Measurements from ENCODE around the gene PRSS21.

The PRSS21 gene

DNA sequence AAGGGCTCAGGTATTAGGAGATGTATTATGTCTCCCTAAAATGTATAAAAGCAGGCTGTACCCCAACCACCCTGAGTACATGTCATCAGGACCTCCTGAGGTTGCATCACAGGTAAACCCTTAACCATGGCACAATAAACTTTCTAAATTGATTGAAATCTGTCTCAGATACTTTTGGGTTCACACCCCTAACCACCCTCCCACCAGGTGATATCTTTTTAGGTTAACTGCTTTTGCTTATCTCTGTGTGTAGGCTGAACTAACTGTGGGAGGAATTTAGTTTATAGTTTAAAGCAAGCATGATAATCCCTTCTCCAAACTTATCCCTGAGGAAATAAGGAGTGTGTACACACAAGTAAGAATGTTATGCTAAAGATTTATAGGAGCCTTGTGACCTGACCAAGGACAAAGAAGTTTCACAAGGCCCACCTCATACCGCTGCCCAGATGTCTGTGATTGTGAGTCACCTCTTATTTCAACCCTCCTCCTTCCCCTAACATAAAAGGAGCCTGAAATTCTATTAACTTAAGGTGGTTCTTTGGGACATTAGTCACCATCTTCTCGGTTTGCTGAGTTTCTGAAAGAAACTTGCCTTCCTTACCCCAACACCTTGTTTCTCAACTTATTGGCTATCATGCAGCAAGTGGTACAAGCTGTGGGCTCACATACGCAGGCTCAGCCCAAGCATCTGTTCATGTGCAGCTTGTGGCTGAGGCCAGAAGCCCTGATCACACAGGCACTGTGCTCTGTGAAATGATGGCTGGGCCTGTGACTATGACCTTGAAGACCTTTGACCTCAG lies 29.7 kb downstream of the PRSS21 start:
- no peak for DNase-seq

DNA sequence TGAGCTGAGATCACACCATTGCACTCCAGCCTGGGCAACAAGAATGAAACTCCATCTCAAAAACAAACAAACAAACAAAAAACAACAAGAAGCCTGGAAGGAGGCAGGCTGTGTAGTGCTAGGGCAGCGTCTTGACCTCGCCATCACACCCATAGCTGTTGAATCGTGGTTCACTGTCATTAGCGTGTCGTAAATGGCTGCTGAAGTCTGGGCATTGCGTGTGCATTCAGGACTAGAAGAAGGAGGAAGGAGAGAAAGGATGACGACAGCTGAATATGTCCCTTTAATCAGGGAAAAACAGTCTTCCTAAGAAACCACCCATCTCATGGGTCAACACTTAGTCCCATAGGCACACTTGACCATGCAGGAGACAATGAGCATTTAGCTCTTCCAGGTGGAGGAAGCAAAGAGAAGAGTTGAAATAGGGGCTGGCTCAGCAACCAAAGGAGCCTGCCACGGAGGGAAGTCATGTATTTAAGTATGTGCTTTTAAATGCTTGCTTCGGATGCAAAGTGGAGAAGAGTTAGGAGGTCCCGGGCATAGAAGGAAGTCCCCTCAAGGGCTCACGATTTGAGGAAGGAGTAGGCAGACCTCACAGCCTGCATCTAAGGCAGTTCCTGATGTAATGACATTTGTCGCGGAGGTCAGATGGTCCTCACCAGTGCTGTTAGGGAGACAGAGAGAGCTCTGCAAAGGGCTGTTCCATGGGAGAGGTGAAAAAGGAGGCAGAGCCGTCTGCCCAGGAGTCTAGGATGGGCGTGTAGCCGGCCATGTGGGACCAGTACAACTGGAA lies 32.1 kb downstream of the PRSS21 start:
- DNase-seq, result no peak

DNA sequence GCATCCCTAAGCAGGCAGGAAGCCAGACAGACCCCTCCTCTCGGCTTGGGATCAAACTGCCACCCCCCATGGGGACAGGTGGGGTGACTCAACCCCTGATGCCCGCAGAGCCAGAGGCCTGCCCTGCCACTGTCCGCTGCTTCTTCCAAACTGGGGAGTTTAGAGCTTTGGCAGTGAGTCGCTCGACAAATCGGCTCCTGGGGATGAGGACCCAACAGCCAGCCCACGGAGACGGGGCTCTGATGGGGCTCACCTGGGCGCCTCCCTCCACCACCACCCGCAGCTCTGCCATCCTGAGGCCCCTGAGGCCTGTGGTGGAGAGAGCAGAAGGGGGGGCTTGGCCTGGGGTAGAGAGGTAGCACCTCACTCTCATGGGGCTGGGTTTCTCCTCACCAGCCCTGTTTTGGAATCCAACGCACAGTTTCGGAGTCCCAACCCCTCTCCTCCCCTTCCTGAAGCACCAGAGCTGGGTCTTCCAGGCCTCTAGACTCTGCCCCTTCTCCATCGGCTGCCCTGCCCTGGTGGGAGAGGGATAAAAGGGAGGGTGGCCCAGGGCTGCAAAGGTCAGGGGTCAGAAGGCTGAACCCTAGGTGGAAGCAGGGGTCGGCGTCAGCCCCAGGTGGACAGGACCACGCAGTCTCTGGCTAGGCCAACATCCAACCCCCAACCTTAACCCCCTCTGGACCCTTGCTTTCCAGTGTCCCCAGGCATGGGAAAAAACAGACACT lies 35.1 kb downstream of the PRSS21 start:
- DNase-seq, result no peak

DNA sequence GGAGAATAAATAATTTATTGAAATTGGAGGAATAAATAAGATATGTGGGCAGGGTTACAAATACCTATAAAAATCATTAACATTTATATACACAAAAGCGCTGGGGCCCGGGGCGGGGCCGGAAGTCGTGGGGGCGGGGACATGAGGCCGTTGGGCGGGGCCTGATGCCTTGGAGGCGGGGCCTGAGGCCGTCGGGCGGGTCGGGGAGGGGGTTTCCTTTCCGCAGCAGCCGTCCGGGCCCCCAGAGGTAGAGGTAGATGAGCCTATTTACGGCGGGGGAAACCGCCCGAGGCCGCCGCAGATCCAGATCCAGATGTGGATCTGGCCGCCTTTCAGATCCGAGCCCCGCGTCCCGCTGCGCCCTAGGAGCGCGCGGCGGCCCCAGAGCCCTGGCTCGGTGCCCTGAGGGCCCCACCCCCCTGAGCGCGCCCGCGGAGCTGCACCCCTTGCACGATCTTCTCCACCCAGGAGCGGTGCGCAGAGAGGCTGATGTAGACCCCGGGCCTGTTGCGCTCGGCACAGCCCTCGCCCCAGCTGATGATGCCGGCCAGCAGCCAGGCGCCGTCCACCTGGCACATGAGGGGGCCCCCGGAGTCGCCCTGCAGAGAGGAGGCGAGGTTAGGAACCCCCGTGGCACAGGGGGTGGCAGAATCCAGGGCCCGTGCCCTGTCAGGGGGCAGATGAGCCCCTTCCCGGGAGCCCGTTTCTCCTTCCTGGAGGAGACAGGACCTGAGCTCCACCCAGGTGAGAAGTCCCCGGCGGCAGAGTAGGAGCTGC lies 35.9 kb downstream of the PRSS21 start:
- peak in 1 of 6 experiments; percentile 17 for DNase-seq

DNA sequence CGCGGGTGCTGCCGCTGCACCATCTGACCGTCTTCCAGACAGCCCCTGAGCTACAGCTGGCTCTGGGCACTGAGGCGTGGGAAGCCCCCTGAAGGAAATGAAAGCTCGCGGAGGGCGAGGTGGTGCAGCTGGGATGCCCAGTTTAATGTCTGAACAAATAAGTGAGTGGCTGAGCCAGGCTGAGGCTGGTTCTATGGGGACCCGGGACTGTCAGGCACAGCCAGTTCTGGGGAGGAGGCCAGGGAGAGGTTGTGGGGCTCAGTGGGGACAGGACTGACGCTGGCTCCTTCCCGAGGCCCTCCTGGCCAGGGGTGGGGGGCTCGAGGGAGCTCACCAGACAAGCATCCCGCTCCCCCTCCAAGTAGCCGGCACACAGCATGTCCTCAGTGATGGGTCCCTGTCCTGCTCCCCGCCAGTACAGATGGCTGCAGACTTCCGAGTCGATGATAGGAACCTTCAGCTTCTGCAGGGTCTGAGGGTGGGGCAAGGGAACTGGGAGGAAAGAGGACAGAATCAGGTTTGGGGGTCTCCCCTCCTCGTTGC lies 36.6 kb downstream of the PRSS21 start:
- DNase-seq, result no peak

DNA sequence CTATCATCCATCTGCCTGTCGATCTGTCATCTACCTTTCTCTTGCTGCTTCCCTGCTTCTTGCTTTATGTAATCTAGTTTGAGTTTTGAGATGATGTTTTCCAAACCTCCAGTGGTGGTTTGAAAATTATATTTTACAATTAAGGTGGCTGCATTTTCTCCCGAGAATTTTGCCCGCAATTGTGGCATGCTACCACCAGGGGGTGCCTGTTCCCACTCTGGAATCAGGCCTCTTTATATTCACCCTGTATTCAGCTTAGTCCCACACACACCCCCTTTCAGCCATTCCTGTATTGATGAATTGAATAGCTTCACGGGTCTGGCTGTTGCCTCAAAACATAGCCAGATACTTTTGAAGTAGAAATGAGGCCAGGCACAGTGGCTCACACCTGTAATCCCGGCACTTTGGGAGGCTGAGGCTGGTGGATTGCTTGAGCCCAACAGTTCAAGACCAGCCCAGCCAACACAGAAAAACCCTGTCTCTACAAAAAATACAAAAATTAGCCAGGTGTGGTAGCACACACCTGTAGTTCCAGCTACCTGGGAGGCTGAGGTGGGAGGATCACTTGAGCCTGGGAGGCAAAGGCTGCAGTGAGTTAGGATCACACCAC lies 37.8 kb downstream of the PRSS21 start:
- no peak for DNase-seq

DNA sequence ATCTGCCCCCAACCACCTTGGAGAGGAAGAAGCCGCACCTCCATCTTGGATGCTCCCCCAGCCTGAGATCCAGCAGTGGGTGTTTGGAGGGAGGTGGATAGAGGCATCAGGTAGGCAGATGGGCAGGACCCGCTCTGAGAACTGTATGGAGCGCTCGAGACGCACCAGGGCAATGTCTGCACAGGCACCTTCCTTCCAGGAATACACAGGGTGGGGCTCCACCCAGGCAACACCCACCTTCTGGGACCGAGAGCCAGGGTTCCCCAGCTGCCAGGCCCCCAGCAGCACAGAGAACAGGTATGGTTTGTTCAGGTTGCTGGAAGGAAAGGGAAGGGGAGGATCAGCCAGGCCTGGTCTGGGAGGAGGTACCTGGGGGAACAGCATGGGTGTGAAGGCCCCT lies 38.5 kb downstream of the PRSS21 start:
- DNase-seq, result no peak

DNA sequence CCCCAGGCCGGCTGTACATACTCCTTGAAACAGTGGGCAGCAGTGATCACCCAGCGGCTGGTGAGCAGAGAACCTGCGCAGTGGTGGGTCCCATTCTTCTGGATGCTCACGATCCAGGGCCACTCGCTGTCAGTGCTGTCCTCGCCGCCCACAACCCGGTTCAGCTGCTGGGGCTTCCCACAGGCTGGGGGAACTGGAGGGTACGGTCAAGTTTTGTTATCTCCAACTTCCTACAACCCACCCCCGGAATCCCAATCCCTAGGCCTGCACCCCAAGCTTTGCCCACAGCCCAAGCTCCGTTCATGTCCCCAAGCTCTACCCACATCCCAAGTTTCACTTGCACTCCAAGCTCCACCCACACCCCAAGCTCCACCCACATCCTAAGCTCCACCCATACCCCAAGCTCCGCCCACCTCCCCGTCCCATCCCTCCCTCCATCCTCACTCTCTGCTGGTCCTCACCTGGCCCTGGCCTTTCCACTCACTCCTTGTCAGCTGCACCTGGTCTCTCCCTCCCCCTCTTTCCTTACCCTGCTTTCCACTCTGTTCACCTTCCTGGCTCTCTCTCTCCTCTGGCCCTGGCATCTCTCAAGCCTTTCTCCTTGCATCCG lies 39.1 kb downstream of the PRSS21 start:
- DNase-seq, result peak in 3 of 6 experiments; percentile 10 to 16 (median 16)

DNA sequence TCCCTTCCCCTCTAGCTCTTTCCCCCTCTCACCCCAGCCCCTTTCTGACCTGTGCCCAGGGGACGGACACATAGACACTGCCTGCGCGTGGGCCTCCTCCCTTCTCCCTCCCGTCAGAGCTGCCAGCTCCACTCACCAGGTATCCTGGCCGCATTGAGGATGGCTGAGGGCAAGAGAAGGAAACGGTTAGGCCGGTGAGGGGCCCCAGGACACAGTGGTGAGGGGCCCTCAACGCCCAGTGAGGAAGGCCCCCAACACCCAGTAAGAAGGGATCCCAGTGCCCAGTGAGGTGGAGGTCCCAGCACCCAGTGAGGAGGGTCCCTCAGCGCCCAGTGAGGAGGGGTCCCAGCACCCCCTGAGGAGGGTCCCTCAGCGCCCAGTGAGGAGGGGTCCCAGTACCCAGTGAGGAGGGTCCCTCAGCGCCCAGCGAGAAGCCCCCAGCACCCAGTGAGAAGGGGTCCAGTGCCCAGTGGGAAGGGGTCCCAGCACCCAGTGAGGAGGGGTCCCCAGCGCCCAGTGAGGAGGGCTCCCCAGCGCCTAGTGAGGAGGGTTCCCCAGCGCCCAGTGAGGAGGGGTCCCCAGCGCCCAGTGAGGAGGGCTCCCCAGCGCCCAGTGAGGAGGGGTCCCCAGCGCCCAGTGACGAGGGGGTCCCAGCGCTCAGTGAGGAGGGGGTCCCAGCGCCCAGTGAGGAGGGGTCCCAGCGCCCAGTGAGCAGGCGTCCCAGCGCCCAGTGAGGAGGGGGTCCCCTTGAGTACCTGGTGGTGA lies 39.8 kb downstream of the PRSS21 start:
- DNase-seq, result no peak

DNA sequence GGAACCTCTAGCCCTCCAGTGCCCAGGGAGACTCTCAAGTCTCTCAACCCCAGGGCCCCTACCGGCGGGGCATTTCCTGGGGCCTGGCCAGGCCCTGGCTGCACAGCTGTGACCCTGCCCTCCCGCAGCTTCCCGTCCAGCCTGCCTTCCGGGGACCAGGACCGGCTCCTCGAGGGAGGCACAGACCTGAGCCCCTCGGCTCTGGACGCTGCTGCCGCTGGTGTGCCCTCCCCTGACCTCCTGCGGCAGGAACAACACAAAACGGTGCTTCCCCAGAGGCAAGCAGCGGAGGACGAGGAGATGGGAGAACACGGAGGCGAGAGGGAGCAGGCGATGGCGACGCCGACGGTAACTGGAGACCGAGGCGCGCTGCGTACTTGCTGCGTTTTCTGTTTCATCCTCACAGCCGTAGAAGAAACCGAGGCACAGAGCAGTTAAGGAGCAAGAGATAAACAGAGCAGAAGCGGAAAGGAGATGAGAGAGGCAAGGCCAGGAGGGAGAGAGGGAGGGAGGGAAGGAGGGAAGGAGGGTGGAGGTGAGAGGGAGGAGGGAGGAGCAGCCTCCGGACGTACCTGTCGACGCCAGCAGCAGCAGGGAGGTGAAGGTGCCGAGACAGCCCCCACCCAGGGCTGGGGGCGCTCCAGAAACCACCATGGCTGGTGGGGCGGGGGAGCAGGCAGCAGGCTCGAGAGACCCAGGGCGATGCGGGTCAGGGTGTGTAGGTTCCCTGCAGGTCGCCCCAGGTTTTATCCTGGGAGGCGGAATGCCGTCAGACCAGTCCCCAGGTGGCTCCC lies 40.6 kb downstream of the PRSS21 start, which contains the start of gene PRSS22:
Gene PRSS22 (minus strand): TSS at position 720 of the 794 bp plus-strand sequence. CDS start 66 bp downstream, at position 654.
- DNase-seq, result peak in 2 of 6 experiments; percentile 20 to 46

DNA sequence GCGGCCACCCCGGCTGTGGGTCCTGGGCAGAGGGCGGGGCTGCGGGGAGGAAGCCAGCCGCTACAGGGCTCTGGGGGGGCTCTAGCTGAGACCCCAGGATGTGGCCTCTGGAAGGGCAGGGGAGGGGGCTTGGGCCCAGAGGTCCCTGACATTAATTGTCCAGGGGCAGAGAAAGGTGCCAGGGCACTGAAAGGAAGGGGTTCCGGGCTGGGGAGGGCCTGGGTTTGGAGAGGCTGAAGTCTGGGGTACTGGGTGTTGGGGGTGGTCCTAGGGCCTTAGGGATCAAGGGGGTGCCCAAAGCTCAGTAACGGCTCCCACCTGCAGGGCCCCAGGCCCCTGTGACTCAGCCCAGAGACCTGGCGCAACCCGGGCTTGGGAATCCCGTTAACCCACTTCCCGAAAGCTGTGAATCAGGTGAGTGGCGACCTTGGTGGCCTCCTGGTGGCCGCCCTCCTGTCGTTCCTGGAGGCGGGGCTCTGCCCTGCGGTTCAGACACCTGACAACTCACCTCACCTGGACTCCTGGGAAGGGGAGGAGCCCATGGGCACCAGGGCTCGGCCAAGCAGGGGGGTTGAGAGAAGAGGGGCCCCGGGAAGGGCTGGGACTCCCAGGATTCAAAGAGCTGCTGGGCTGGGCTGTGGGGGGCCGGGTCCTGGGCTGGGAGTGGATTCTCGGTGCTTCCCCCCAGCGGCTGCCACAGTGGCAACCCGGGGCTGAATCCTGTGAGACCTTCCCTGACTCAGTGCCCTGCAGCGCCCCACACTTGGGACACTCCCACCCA lies 41.4 kb downstream of the PRSS21 start:
- no peak for DNase-seq

DNA sequence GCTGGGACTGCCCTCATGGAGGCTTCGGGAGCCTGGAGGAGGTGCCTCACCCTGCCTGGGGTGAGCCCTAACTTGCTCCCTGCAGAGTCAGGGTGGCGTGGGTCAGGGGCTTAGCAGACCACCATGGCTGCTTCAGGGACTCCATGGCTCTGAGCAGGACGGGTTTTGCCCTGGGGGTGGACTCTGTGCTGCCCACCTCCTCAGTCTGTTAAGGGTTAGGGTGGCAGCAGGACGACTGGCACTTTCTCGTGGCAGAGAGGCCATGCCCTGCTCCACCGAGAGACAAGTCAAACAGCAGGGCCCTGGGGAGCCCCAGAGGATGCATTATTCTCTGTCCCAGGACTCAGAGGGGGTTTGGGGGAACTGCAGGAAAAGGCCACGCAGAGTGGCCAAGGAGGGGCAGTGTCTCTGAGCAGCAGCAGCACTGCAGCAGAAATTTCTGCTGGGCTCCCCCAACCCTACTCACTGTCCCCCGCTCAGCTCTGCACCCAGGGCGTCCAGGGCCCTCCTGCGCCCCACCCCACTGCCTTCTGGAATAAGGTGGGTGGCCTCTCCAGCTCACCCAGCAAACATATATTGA lies 42.7 kb downstream of the PRSS21 start:
- DNase-seq, result no peak

DNA sequence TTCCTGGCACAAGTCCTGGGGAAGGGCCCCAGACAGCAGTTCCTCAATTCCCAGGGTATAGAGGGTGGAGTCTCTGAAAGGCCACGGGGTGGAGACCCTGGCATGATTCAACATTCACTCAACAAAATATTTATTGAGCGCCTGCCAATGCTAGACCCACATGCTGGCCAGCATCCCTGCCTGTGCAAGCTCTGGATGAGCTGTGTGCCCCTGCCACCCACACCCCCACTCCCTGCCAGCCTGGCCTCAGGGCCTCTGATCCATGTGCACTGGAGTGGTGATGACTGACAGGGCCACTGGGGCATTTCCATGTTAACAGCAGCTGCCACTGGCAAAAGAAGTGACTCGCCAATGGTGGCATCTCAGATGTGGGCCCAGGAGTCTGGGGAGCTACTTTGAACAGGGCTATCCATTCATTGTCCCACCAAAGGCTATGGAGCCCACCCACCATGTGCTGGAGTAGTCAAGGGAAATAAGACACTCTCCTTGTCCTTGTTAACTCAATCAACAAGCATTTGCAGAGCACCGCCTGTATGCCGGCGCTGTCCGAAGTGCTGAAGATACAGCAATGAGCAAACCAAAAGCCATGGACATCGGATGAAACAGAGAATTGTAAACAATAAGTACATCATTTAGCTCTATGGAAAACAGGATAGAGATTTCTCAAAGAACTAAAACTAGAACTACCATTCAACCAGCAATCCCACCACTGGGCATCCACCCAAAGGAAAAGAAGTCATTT lies 44.0 kb downstream of the PRSS21 start:
- no peak for DNase-seq

DNA sequence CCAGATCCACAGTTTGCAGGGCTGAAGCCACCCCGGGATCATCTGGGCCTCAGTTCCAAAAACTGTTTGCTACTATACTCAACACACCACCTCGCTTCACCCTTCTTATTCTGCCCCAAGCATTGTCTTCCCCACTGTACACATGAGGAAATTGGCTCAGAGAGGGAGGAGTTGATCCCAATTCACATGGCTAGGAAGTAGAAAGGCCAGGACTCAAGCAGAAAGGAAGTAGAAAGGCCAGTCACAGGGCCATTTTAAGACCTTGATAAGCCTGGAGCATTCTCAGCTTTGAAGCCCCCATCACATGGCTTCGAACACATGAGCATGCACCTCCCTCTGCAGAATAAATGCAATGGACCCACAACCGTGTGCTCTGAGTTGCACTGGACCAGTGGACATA lies 48.6 kb downstream of the PRSS21 start:
- no peak for DNase-seq

DNA sequence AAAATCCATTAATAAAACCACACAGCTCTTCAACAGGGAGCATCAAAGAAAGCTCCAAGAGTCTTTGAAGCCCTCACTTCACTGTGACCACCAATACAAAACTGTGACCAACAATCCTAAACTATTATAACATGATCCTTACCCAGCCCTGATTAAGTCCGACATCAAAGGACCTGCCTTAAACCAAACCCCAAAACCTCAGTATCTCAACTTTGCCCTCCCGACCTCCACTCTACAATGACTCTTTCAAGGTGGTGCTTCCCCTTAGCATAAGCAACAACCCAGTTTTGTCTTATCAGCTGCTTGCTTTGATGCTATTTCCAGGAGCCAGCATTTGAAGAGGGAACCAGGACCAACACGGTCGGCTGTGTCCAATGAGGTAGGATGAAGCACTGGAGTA lies 49.4 kb downstream of the PRSS21 start:
- no peak for DNase-seq

DNA sequence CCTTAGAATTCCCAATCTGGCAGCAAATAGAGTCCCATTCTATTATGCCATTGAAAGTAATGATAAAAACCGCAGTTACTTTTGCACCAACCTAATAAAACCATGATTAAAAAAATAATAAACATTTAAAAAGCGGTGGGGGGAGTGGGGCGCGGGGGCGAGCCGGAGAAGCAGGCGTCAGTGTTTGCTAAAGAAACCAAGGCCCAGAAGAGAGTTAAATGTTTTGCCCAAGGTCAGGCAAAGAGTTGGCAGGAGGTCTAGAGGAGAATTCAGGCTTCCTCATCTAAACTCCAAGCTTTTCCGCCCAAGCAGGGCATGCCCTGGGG lies 50.6 kb downstream of the PRSS21 start:
- no peak for DNase-seq

DNA sequence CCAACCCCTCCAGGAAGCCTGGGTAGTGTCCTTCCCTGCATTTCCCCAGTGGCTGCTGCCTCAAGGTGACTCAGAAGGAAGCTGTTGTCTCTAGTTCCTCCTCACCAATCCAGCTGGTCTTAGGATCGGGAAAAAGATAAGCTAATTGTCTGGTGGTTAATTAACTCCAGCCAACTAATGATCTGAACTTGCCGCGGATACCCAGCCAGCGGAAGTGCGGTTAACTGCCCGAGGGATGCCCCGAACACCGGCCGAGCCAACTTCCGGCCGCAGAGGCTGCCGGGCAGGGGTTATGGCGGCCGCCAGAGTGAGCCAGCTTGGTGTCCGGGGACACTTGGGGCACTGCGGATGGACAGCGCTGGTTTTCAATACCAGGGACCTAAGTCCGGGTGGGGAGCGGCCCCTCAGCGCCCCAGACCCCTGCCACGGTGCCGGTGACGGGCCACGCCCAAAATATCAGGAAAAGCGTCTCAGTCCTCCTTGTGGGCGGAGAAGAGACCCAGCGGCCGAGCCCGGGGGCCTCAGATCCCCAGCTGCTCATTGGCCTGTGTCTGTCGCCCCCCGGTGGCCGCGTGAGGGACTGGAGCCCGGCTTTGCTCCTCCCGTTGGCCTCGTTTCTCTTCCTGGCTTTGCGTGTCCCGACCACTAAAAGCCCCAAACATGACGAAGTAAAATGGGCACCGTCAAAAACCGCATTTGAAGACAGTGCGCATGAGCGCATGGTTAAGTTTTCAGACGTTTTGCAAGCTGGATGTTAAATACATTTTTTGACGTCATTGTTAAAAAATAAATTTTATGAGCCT lies 51.2 kb downstream of the PRSS21 start:
- DNase-seq, result peak; percentile 84 to 89 (median 86)

Data from stimulated activated naive CD4-positive, alpha-beta T cell (primary cell).